WI38 (cell line): ENCODE data around the gene CLCNKA.
"Not testable (repeated sequence)": the region's sequence is repeated elsewhere in the genome, so short reads cannot be mapped to it uniquely, and the experiment has no call there.

Experiments
- H3K4me3 ChIP-seq: 2 replicates; pipeline ENCODE4 v1.5.1; 2011; ENCODE audit warnings: low read depth, mild to moderate bottlenecking, control low read depth, low read length
- CTCF ChIP-seq: IDR thresholded peaks from 2 replicates; pipeline ENCODE4 v1.5.1; 2012; ENCODE audit warnings: low read depth, mild to moderate bottlenecking, control low read depth, low read length

The CLCNKA gene

GRCh38 chr1:16018749-16019643 is 2.8 kb upstream of the CLCNKA start:
- no peak overlapping the region for H3K4me3 ChIP-seq
- TF ChIP-seq CTCF = no peak

GRCh38 chr1:16019644-16020277 is 2.1 kb upstream of the CLCNKA start:
- H3K4me3 ChIP-seq = no peak overlapping the region

DNA sequence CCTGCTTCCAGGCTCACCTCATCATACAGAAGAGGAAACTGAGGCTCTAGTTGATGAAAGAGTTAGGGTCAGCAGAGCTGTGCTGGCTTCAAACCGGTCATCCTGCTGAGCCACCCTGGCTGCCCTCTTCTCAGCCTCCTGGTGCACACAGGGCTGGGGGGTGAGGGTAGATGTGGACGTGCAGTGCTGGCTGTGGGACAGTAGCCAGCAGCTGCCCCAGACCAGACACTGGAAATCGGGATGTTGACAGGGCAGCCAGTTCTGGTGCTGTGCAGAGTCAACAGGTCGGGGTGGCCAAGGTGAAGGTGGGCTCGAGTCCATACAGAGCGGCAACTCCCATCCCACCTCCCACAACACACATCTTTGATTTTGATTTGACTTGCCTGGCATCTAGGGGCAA is 1.5 kb upstream of the CLCNKA start:
- no peak for TF ChIP-seq CTCF
- no peak overlapping the region for H3K4me3 ChIP-seq

More at GRCh38 chr1:16019644-16020277, 2.1 kb upstream of the CLCNKA start:
- no peak for TF ChIP-seq CTCF

DNA sequence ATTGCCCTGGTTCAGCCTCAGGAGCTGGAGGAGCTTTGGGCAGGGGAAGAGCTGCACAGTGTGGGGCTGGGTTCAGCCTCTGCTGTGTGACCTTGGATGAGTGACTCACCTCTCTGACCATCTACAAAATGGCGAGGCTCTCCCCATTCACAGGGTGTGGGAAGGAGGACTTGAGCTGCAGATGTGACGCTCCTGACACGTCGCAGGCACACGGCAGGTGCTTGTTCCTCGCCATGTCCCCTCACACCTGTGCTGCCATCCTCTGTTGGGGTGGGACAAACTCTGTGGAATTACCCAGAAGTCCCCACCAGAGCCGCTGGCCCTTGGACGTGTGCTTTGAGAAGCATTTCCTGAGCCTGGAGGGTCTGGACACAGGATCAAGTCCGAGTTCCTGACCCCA is 958 bp upstream of the CLCNKA start:
- not testable (repeated sequence) for H3K4me3 ChIP-seq

DNA sequence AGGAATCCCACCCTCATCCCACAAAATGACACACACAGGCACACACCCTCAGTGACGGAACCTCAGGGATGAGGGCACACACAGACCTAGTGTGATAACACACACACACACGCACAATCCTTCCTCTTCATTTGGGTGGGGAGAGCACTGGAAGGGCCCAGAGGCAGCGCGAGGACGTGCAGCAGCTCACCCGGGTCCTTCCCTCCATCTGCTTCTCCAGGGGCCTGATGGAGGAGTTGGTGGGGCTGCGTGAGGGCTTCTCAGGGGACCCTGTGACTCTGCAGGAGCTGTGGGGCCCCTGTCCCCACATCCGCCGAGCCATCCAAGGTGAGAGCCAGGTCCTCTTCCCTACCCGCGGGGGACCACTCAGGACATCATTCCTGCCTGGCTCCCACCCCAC is 557 bp downstream of the CLCNKA start:
- no peak overlapping the region for H3K4me3 ChIP-seq
- no peak for TF ChIP-seq CTCF

DNA sequence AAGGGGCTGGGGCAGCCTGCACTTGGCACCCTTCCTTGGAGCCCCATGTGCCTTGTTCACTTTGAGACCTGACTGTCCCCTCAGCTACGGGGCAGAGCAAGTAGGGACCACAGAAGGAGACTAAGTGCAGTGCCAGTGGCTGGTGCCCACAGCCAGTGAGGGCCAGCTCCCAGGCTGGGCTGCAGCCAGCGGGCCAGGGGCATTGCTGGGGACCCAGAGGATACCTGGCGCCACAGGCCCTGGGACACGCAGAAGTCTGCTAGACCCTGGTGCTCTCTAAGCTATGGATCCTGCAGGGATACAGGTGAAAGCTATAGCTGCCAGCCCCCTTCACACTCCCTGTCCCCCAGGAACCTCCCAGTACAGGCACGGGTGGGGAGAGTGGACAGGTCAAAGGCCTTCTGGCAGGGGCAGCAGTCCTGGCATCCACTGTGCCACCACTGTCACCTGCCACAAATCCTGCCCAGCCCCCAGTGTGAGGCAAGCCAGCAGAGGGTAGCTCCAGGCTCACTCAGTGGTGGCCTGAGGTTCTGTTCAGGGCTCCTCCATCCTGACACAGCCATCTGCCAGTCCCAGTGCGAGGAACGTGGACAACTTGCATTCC is 1.3 kb downstream of the CLCNKA start:
- TF ChIP-seq CTCF = no peak
- no peak overlapping the region for H3K4me3 ChIP-seq

GRCh38 chr1:16026302-16026701 is 4.5 kb downstream of the CLCNKA start:
- not testable (repeated sequence) for H3K4me3 ChIP-seq
